ENCODE data around the gene HOXB5.
A peak's percentile ranks its signal among the peaks of the same experiment; 100 is the strongest.

Gene HOXB5

DNA sequence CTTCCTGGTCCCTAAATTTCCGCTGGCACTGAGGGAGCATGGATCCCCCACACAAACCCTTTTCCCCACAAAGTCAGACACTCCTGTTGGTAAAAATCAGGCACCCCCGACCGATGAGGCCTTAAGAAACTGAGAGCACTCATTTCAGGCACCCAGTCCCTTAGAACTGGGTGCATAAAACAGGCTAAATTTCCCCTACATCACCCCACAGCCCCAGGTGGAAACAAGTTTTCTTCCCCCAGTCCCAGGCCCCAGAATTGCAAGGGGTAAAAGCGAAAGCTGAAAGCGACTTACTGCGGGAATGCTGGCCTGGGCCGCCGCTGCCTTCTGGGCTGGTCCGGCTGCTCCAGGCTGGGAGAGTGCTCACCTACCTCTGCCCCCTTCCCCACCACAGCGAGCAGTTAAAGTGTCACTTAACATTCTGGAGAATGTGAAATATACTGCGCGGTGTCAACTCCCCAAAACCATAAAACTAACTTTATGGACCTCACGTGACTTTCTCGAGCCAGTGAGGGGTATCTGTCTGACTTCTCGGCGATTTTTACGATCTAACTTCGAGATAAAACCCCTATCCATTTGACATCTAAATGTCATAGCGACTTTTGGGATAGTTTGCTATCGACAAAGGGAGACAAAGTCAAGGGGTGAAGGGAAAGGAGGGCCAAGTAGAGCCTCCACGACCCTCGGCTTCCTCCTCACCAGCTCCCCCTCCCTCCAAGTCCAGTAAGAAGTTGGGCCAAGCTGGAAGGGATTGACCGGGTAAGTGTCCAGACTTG is 3.6 kb downstream of the HOXB5 start, which contains the start of gene HOXB3:
TSS of gene HOXB3 (minus strand) at position 411 of the 776 bp plus-strand sequence. CDS start 37,767 bp downstream, outside the sequence.
- DNase-seq (ENCODE audit: low read depth in 2 of 2): no peak

- DNase-seq (ENCODE audit: low read depth in 2 of 2): no peak
These were observed 4.3 kb downstream of the HOXB5 start for GRCh38 chr17:48589060-48589830.

DNA sequence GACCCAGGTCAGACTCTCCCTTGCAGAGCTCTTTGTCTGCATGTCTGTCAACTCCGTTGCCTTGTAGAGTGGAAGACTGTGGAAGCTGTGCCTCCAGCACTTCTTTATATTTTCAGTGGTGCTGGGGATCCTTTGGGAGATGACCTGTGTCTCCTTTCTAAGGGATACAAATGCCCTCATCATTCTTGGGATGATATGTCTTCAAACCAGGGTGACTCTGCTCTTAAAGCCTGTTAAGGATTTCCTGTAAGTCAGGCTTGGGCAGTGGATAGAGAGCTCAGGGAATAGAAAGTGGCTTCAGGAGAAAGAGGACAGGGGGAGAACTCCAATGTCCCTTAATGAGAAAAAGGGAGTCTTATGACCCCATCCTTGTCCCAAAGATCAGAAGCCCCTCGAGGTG is 5.1 kb downstream of the HOXB5 start:
- DNase-seq (ENCODE audit: low read depth in 2 of 2): no peak

GRCh38 chr17:48588074-48588415 is 5.5 kb downstream of the HOXB5 start:
- DNase-seq (ENCODE audit: low read depth in 2 of 2): no peak

- DNase-seq (ENCODE audit: low read depth in 2 of 2): no peak
These were observed 6.1 kb downstream of the HOXB5 start for GRCh38 chr17:48587276-48588073.

GRCh38 chr17:48586355-48587258 is 7.0 kb downstream of the HOXB5 start:
- no peak for DNase-seq (ENCODE audit: low read depth in 2 of 2)

- no peak for DNase-seq (ENCODE audit: low read depth in 2 of 2)
These were observed 9.3 kb downstream of the HOXB5 start for GRCh38 chr17:48584223-48584741.

DNA sequence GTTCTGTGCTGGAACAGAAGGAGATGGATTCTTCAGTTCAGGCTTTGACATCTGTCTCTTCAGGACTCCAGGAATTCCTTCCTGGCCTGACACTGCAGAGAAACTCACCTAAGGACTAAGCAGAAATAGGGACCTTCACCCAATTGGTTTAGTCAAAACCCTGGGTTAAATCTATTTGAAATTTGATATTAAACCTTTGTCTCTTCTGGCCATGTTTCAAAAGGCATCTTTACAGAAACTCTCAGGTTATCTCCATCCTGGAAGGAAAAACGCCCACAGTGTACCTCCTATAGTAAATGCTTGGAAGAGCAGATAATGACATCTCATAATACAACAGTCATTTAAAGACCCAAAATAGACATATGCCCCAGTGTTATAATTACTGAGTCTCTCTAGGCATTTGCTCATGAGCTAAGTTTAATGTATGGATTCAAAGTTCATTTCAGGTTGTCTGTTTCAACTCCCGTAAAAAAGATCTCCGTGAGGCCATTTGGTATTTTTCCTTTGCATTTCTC is 9.8 kb downstream of the HOXB5 start:
- DNase-seq (ENCODE audit: low read depth in 2 of 2): no peak

DNA sequence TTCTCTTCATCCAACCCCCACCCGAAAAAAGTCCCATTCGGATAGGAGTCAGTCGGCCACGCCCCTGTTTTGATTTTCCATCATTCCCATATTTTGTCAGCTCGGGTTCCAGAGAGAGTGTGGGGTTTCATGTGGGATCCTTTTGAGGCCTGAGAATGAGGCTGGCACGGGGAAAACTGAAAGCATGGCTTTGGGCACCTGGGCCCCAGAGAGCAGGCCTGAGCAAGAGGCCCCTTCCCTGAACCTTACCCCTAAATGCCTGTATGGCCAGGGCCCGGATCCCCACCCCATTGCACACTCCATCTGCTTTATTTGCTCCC is 10.9 kb downstream of the HOXB5 start:
- DNase-seq (ENCODE audit: low read depth in 2 of 2): no peak

DNA sequence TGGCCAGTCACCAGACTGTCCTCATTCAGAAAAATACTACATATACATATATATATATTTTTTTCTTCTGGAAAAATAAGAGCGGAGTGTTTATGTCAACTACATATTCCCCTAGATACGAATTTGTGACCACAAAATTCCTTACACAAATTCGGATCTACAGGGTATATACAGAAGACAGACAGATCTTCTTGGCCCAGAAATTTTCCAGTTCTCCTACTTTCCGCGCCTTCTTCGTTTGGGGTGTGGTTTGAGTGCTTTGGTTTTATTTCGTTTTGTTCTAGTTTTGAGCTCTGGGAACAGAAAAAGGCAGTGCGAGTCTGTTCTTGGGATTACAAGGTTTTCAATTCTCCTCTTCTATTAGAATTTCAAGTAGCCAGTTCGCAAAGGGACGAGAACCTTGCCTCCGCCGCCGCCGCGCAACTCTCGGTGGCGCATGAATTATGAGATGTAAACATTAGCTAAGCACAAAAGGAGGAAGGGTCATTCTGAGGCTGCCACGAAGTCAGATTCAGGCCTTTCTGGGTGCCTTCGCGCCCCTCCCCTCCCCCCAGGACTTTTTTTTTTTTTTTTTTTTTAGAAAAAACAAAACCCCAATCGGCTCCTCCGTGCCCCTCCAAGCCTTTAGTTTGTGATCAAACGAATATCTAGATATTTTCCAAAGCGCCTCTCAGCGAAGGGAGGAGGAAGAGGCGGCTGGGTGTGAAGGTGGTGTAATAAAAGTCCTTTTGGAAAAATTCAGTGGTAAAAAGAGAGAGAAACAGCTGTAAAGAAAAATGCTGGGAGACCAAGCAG is 13.6 kb downstream of the HOXB5 start:
- no peak for DNase-seq (ENCODE audit: low read depth in 2 of 2)

GRCh38 chr17:48579471-48579759 is 14.2 kb downstream of the HOXB5 start:
- DNase-seq (ENCODE audit: low read depth in 2 of 2): no peak

DNA sequence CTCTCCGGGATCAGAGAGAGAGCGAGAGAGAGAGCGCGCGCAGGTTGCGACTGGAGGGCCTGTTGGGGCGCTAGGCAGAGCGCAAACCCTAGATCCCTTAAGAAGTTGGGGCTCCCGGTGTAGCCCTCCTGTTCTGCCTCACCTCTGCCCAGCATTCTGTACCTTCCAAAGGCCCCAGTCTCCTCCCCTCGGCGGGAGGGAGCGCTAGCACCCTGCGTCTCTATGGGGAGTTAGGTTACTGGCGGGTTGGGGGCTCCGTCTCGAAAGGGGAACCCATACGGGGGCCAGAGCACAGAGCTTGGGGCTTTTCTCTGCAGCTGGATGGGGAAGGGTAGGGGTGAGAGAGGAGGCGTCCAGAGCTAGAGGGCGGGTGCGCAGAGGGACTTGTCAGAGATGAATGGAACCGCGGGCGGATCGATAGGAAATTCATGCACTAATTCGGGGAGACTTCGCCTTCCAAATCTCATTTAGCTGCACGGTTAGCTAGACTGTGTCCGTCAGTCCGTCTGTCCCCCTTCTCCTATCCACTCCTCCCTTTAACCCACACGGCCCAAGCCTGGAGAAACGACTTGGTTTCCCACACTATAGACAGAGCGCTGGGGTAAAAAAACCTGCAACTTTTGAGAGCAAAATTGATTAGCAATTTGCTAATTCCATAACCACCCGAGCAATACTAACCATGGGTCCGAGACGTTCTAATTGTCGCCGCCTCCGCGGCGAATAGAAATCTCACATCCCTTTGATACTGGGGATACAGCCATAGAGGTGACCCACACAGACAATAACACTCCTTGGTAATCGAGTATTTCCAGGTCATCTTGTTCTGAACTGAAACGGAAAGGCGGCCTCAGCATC is 14.7 kb downstream of the HOXB5 start:
- DNase-seq (ENCODE audit: low read depth in 2 of 2): no peak

GRCh38 chr17:48577946-48578615 is 15.5 kb downstream of the HOXB5 start, which contains the start of gene HOXB4:
TSS of gene HOXB4 (minus strand) at chr17:48578350. CDS start at chr17:48578319, 31 bp downstream.
- DNase-seq (ENCODE audit: low read depth in 2 of 2): peak in 1 of 2 donors; percentile 42

DNA sequence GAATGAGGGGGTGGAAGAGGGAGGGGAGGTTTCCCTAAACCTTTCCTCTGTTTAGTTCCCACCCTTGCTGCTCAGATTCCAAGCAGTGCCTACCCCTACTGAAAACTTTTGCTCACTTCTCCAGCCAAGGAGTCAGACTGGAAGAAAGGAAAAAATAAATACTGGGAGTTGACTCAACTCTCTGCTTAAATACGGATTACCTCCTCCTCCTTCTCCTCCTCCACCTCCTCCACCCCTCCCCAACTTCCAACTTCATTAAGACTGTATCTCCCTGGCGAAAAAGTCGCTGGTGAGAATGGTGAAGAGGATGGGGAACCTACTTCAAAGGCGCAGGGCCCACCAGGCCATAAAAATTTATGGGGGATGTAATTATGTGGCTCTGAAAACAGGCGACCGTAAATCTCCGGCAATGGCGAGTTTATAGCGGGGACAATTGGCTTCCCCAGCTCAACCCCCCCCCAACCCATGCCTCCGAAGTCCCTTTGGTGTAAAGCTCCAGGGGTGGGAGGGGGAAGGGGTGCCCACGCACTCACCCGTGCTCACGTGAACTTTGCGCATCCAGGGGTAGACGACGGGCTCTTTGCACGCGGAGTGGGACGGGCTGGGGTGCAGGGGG is 16.1 kb downstream of the HOXB5 start:
- DNase-seq (ENCODE audit: low read depth in 2 of 2): no peak

DNA sequence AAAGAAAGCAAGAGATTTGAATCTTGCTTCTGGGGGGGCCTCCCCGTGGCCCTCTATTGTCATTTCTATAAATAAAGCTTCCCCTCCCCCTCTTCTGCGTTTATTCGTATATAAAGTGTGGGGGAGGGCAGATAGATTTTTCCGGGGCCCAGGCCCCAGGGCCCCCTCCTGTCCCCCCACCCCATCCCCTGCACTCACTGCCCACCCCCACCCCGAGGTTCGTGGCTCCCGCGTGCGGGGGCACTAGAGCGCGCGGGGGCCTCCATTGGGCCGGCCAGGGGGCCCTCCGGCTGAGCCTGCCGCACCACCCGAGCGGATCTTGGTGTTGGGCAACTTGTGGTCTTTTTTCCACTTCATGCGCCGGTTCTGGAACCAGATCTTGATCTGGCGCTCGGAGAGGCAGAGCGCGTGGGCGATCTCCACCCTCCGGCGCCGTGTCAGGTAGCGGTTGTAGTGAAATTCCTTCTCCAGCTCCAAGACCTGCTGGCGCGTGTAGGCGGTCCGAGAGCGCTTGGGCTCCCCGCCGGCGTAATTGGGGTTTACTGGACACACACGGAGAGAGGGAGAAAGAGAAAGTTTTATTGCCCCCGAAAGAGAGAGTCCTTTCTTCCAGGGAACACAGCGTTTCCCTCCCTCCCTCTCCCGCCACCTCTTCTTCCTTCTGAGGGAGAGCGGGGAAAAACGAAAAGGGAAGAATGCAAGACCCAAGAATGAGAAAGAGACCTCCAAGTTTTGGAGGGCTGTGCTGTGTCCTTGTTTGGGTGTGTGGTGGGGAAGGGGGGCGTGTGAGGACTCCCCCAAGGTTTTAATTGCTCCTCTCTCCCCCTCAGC is 16.9 kb downstream of the HOXB5 start:
- no peak for DNase-seq (ENCODE audit: low read depth in 2 of 2)

GRCh38 chr17:48575673-48576478 is 17.7 kb downstream of the HOXB5 start:
- DNase-seq (ENCODE audit: low read depth in 2 of 2): no peak
